ENCODE results near the gene RHOU.

DNA sequence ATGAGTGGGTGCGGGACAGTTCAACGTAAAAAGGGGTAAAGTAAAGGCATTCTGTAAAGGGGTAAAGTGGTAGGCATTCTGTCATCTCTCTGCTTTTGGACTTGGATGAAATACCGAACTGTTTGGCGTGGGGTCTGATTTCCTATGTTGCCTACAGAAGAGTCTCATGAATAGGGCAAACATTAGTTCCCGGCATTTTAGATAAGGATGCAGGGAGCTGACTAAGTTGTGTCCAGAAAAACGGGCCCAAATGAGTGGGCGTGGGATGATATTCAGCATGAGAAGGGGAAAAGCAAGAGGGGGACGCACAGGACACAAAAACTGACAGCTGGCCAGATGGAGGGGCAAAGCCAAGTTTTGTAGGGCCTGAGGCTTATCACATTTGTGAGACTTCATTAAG lies 2.9 kb upstream of the RHOU start:
- TF ChIP-seq CTCF (IDR thresholded peaks at IDR 0.05) (no peak), POLR2A (IDR thresholded peaks at IDR 0.05) (no peak)
